NCI-H187 (cell line): Measurements from ENCODE around the gene HAVCR2.

Experiments used
- DNase-seq, 2 experiments: peaks; one replicate each; lab custom pipeline; 2025; lab: John Stamatoyannopoulos, UW

Gene HAVCR2

DNA sequence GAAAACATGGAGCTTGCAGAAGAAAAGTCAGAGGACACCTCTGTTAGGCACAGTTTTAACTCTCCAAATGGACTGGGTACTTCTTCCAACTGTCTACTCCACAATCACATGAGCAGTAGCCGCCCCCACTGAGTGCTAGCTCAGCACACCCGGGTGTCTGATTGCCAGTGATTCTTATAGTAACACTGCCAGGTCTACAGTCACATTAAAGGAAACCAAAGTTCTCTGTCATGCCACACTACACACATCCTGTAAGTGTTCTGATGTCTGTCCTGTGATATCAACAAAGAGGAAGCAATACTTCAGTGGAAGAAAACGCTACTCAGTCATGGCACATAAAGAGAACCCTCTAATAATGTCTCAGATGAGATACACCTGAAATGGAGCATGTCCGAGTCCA, at the start of gene HAVCR2:
HAVCR2 (minus strand) TSS at position 69 of the 400 bp plus-strand sequence; CDS start at position 8, 61 bp downstream.
- DNase-seq = peak in 1 of 2 experiments; percentile 26

GRCh38 chr5:157157293-157157891, 48.5 kb upstream of the HAVCR2 start:
- no peak for DNase-seq

DNA sequence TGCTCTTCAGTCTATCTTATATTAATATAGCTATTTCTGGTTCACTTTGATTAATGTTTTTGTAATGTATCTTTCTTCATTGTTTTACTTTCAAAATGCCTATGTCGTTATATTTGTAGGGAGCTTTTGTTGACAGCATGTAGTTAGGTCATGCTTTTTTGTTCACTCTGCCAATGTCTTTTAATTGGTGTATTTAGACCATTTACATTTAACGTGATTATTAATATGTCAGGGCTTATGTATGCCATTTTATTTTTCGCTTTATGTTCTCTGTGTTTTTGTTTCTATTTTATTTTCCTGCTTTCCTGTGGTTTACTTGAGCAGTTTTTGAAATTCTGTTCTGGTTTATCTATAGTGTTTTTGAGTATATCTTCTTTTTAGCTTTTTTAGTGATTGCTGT, 46.5 kb upstream of the HAVCR2 start:
- DNase-seq = no peak

DNA sequence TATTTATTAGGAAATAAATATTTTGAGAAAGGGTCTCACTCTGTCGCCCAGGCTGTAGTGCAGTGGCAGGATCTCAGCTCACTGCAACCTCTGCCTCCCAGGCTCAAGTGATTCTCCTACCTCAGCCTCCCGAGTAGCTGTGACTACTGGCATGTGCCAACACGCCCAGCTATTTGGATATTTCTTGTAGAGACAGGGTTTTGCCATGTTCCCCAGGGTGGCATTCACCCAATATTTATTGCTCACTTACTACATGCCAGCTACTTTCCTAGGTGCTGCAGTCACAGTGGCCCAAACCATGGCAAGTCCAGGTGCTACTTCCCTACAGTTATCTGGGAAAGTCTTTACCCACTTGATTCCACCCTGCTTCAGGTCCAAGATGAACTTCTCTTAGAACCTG, 42.2 kb upstream of the HAVCR2 start:
- DNase-seq = no peak

DNA sequence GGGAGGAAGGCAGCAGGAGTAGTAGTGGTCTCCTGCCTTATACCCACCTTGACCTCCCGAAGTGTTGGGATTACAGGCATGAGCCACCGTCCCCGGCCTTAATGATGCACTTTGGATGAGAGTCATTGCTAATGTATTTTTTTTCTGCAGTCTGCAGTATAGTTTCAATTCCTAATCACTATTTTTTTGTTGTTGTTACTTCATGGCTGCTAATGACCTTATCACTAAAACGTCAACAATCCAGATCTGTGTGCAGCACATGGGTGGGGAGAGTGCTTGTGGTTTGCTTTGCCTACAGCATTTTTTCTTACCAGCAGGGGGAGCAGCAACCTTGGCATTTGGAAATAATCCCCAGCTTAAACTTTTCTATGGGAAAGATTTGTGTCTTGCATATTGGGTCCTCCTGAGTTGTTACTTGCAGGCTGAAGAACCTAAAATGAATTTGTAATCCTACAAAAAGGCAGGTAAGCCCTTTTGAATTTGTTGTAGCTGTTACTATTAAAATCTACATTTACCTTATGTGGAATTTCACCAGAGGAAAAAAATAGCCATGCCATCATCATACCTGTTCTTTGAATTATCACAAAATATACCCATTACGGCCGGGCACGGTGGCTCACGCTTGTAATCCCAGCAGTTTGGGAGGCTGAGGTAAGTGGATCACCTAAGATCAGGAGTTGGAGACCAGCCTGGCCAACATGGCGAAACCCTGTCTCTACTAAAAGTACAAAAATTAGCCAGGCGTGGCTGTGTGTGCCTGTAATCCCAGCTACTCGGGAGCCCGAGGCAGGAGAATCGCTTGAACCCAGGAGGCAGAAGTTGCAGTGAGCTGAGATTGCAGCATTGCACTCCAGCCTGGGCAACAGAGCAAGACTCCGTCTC, 40.1 kb upstream of the HAVCR2 start:
- peak; percentile 41 to 53 for DNase-seq

- DNase-seq = peak in 1 of 2 experiments; percentile 78
Observed at GRCh38 chr5:157143127-157143971, 34.5 kb upstream of the HAVCR2 start.

- peak; percentile 78 to 94 for DNase-seq
Observed at GRCh38 chr5:157142317-157143126, 33.7 kb upstream of the HAVCR2 start, which contains the start of gene MED7. TSS of gene MED7 (minus strand) at chr5:157142865. CDS start at chr5:157139431, 3,434 bp downstream.

- DNase-seq = no peak
Observed at GRCh38 chr5:157137691-157138090, 28.8 kb upstream of the HAVCR2 start.

GRCh38 chr5:157132281-157132612, 23.4 kb upstream of the HAVCR2 start:
- DNase-seq = no peak

DNA sequence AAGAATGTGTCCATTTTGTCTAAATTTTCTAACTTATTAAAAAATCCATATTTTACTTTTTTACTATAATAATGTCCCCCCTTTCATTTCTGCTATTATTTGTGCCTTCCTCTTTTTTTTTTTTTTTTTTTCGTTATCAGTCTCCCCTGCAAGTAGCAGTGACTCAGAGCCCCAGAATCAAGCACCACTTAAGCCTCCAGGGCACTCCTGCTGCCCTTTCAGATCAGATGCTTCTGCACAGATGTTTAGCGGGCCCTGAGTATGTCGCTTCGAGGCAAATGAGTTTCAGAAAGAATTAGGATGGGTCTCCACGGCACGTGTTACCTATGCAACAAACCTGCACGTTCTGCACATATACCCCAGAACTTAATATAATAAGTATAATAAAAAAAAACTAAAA, 22.1 kb upstream of the HAVCR2 start:
- DNase-seq = no peak

GRCh38 chr5:157121709-157122108, 12.9 kb upstream of the HAVCR2 start:
- DNase-seq = no peak

GRCh38 chr5:157120102-157120501, 11.3 kb upstream of the HAVCR2 start:
- DNase-seq = no peak

- no peak for DNase-seq
Observed at GRCh38 chr5:157116483-157116954, 7.7 kb upstream of the HAVCR2 start.

- DNase-seq = no peak
Observed at GRCh38 chr5:157115502-157115901, 6.7 kb upstream of the HAVCR2 start.

GRCh38 chr5:157115012-157115411, 6.2 kb upstream of the HAVCR2 start:
- DNase-seq = no peak

- no peak for DNase-seq
Observed at GRCh38 chr5:157113002-157113401, 4.2 kb upstream of the HAVCR2 start.

DNA sequence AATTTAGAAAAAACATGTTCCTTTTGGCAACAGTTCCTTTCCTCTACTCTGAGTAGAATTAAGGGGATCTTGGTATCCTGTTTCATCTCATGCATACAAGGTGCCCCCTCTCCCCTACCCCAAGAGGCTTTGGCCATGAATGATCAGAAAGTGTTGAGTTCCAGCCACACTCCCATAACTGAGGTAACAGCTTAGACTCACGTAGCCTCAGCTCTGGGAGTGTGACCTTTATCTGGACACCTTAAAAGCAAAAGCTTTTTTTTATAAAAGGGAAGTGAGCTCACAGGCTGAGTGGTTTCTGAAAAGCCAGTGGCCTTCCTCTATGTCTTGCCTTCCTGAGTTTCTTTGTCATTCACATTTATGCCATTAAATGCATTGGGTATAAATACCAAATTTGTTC, 900 bp upstream of the HAVCR2 start:
- DNase-seq = no peak

DNA sequence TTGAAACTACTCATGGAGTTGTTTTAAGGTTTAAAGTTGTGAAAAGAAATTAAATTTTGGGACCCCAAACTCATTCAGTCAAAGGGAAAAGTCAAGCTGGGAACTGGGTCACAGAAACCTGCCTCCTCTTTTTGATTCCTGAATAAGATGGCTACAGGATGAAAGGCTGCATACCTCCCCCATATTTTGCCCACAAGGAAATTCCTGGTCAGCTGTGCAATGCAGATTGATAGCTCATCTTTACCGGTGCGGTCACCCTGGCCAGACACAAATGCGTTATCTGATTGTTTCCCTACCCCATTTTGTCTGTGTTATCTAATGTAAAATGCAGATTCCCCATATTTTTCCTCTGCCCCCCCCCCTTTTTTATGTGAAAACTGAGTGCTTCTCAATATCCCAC, 1.3 kb downstream of the HAVCR2 start:
- no peak for DNase-seq

DNA sequence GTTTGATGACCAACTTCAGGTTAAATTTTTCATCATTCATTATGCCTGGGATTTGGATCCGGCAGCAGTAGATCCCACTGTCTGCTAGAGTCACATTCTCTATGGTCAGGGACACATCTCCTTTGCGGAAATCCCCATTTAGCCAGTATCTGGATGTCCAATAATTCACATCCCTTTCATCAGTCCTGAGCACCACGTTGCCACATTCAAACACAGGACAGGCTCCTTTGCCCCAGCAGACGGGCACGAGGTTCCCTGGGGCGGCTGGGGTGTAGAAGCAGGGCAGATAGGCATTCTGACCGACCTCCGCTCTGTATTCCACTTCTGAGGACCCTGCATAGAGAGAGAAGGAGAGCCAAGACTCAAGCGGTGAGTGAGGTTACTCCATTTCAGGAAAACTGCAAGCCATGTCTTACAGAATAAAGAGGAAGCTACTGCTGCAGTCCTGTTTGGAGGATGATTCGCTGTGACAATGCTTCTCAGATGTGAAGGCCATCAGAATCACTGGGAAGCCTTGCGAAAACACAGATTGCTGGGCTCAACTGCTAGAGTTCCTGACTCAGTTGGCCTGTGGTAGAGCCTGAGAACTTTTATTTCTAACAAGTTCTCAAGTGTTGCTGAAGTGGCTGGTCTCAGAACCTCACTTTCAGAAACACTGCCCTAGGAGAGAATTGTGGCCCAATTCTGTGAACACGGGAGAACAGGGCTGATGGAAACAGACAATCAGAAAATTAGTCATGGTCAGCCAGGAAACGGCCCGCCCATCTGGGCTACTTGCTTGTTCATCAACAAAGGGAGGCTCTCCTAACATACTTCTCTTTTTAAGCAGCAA, 2.0 kb downstream of the HAVCR2 start:
- DNase-seq = no peak

GRCh38 chr5:157100140-157100679, 8.6 kb downstream of the HAVCR2 start:
- no peak for DNase-seq
